HFFc6 (cell line): Measurements from ENCODE around the gene LETMD1. TPM values are rescaled to one million over a fixed set of nuclear protein-coding genes. Genes with fewer than 3 reads are reported as not detected.
A peak's percentile ranks its signal among the peaks of the same experiment; 100 is the strongest.

Experiments
- DNase-seq: peaks from one replicate; pipeline ENCODE4 v3.0.0-alpha.2; 2018
- H3K27ac Mint-ChIP-seq: 2 replicates; pipeline ENCODE4 v1.8.0; 2020; ENCODE audit warnings: mild to moderate bottlenecking, mixed read lengths
- H3K27me3 Mint-ChIP-seq: 2 replicates; pipeline ENCODE4 v1.8.0; 2021; ENCODE audit warnings: mild to moderate bottlenecking, moderate library complexity, mixed read lengths; ENCODE audit not compliant: insufficient read depth
- H3K36me3 Mint-ChIP-seq: 2 replicates; pipeline ENCODE4 v1.8.0; 2021; ENCODE audit warnings: low read depth, mixed read lengths
- H3K4me1 Mint-ChIP-seq: 2 replicates; pipeline ENCODE4 v1.8.0; 2020; ENCODE audit warnings: low read depth, mixed read lengths
- H3K4me3 Mint-ChIP-seq: 2 replicates; pipeline ENCODE4 v1.8.0; 2020; ENCODE audit warnings: mild to moderate bottlenecking, moderate library complexity, mixed read lengths
- H3K9me3 Mint-ChIP-seq: 2 replicates; pipeline ENCODE4 v1.8.0; 2020; ENCODE audit warnings: mild to moderate bottlenecking, mixed read lengths
- CTCF ChIP-seq: fragments of 200-600 bp; sonication (generic); IDR thresholded peaks from 2 replicates; pipeline ENCODE4 v1.5.0; 2021; ENCODE audit warnings: antibody characterized with exemption, mild to moderate bottlenecking
- long read RNA-seq: library from polyadenylated mRNA; unstranded; transcript quantifications from one replicate; pipeline ENCODE4 v2.0.0, GENCODE V29; 2019
- total RNA-seq, 6 experiments: library from RNA; stranded (reverse); fragmentation: NEBNext Ultra II Directional; extraction: Animal tissue kit (Norgen Biotek cat#: 25700); gene quantifications; 2 replicates in 1 of 6; 3 replicates in 5 of 6; pipeline ENCODE4 v1.2.3, GENCODE V29; 2021

Gene LETMD1
- 10 to 100 TPM; 19.6 to 27.6 (median 25.2) TPM for total RNA-seq
- long read RNA-seq, transcript LETMD1-201 (9 exons, 2,112 nt), result major isoform, 12 of 52 reads
- long read RNA-seq, partial matches to known transcripts, result 3 of 52 reads
- long read RNA-seq, other reads (novel, unspliced or antisense), result 25 of 52 reads

GRCh38 chr12:51047655-51048540 is at the start of gene LETMD1:
Gene LETMD1 (plus strand): TSS chr12:51048327. CDS start chr12:51048357, 30 bp downstream.
- H3K4me1 Mint-ChIP-seq, result peaks cover 33% of the 10 kb centered on the region
- peak; percentile 87 for TF ChIP-seq CTCF

GRCh38 chr12:50999093-50999492 is 49.0 kb upstream of the LETMD1 start:
- TF ChIP-seq CTCF, result no peak
- no peak for DNase-seq
- Mint-ChIP-seq H3K4me3 (no peak overlapping the region), H3K4me1 (peaks cover 11% of the 10 kb centered on the region), H3K36me3 (peaks cover 27% of the 10 kb centered on the region), H3K27me3 (peaks cover 1% of the 10 kb centered on the region; the same call in 1 of the 2 replicates), H3K9me3 (no peaks in the 10 kb centered on the region), H3K27ac (no peak overlapping the region)

More at GRCh38 chr12:51047655-51048540, at the start of gene LETMD1:
- Mint-ChIP-seq H3K27ac (peak within 1 kb of the TSS; percentile 89), H3K36me3 (peaks cover 6% of the 10 kb centered on the region), H3K27me3 (no peaks in the 10 kb centered on the region; the same call in 1 of the 2 replicates), H3K9me3 (no peaks in the 10 kb centered on the region), H3K4me3 (peak within 1 kb of the TSS; percentile 96)
- peak; percentile 98 for DNase-seq

GRCh38 chr12:51000245-51000644 is 47.9 kb upstream of the LETMD1 start:
- H3K36me3 Mint-ChIP-seq, result peaks cover 25% of the 10 kb centered on the region

GRCh38 chr12:51001799-51002198 is 46.3 kb upstream of the LETMD1 start:
- DNase-seq, result no peak
- Mint-ChIP-seq H3K4me3 (no peak overlapping the region), H3K36me3 (peaks cover 28% of the 10 kb centered on the region), H3K27me3 (peaks cover 1% of the 10 kb centered on the region; the same call in 1 of the 2 replicates), H3K4me1 (peaks cover 11% of the 10 kb centered on the region), H3K27ac (no peak overlapping the region), H3K9me3 (no peaks in the 10 kb centered on the region)
- no peak for TF ChIP-seq CTCF

More at GRCh38 chr12:51000245-51000644, 47.9 kb upstream of the LETMD1 start:
- Mint-ChIP-seq H3K27me3 (peaks cover 1% of the 10 kb centered on the region; the same call in 1 of the 2 replicates), H3K9me3 (no peaks in the 10 kb centered on the region), H3K27ac (no peak overlapping the region; the same call in 1 of the 2 replicates), H3K4me3 (no peak overlapping the region), H3K4me1 (peaks cover 11% of the 10 kb centered on the region)
- DNase-seq, result peak; percentile 51
- TF ChIP-seq CTCF, result no peak

GRCh38 chr12:51004504-51004903 is 43.6 kb upstream of the LETMD1 start:
- no peak for DNase-seq
- TF ChIP-seq CTCF, result no peak
- no peaks in the 10 kb centered on the region for H3K9me3 Mint-ChIP-seq
- H3K4me1 Mint-ChIP-seq, result peaks cover 11% of the 10 kb centered on the region
- no peaks in the 10 kb centered on the region for H3K27me3 Mint-ChIP-seq
- peaks cover 31% of the 10 kb centered on the region for H3K36me3 Mint-ChIP-seq
- no peak overlapping the region for H3K27ac Mint-ChIP-seq
- no peak overlapping the region for H3K4me3 Mint-ChIP-seq
